Midbrain (tissue), 1 donor: ENCODE results near the gene THAP11.
A peak's percentile ranks its signal among the peaks of the same experiment; 100 is the strongest.

Experiments
- DNase-seq: peaks from one replicate; lab custom pipeline; 2025; lab: John Stamatoyannopoulos, UW

Gene THAP11

DNA sequence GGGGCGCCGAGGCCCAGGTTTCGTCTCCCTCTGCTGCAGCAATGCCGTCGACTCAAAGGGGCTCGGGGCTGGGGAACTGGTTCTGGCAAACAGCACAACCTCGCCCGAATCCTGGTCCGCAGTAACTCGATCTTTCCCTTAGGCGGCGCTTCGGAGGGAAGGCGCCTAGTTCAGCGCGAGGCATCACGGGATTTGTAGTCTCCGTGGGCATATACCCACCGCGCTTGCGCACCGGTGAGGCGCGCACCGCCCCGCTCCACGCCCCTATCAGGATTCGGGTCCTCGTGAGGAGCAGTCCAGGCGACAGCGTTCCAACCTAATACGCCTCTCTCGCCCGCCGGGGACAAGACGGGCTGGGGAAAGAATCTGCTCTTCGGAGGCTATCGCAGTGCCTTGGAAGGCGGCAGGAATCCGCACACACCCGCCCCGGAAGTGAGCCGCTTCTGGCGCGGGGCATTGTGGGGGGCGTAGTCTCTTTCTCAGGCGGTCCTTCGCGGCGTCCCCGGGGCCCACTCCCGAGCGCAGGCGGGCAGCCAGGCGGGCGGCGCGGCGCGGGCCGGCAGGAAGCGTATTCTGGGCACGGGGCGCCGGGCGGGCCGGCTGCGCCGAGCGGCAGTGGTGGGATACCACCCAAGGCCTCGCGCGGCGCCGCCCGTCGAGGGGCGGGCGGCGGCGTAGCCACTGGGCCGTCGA is at the start of gene THAP11:
TSS of gene THAP11 (plus strand) at position 505 of the 693 bp plus-strand sequence. CDS start 235 bp downstream, outside the sequence.
- peak; percentile 94 for DNase-seq

GRCh38 chr16:67796099-67796718 is 45.9 kb upstream of the THAP11 start:
- no peak for DNase-seq

GRCh38 chr16:67800338-67800926 is 41.7 kb upstream of the THAP11 start:
- no peak for DNase-seq

DNA sequence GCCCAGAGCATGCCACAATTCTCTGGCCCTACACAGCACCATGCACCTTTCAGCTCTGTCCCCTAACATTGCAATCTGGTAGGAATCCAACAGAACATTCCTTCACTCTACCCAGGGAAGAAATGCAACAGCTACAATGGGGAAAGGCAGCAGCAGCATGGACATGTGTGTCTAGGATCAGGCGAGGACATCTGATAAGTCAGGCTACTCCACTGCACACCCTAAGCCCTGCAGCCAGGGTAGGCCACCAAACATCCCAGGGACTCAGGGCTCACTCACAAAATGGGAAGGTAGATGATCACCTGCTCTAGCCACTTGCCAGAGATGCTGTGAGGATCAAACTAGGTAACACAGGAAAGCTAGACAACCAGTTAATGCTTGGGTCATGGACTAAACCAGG is 40.9 kb upstream of the THAP11 start:
- DNase-seq = no peak

- no peak for DNase-seq
These were observed 40.2 kb upstream of the THAP11 start for GRCh38 chr16:67801883-67802282.

DNA sequence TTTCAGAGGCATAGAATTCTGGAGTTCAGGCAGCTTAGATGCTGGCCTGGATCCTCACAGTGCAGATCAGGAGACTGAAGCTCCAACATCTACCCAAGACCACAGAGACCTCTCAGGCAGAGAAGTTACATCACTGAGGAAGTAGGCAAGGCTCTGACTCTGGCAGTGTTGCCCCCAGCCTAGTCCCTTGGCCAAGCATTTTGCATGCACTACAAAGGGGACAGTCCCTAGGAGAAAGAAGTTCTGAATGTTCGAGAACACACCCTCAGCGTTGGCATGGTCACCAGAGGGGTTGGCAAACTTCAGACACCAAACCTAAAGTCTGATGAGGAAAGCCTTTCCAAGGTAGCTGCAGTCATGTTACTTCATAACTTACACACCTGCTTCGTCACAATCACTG is 38.2 kb upstream of the THAP11 start:
- DNase-seq = no peak

DNA sequence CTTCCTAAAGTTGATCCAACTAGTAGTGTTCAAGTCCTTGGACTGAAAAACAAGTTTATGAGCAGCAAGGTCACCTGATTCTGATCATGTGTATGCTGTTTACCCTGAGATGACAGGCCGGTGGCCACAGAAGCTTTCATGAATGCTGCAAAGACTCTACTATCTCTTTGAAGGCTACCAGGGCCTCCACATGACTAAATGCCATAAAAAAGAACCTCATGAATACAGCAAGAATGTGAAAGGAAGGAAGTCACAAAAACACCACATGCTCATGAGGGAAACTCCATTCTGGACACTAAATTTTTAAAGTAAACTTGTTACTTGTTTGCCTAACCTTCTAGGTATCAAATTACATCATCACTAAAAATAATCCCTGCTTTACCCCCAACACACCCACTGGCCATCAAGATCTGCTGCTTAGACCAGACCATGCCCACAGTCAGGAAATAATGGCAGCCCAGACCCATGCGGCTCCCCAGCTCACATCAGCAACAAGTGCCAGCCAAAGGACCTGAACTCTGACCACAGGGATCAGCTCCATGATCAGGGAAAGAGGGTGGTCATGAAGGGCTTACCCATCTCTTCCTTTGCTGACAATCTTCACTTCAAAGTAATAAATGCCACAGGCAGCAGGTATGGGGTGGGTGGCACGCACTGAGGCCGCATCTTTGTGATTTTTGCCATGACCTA is 37.1 kb upstream of the THAP11 start:
- DNase-seq = no peak

DNA sequence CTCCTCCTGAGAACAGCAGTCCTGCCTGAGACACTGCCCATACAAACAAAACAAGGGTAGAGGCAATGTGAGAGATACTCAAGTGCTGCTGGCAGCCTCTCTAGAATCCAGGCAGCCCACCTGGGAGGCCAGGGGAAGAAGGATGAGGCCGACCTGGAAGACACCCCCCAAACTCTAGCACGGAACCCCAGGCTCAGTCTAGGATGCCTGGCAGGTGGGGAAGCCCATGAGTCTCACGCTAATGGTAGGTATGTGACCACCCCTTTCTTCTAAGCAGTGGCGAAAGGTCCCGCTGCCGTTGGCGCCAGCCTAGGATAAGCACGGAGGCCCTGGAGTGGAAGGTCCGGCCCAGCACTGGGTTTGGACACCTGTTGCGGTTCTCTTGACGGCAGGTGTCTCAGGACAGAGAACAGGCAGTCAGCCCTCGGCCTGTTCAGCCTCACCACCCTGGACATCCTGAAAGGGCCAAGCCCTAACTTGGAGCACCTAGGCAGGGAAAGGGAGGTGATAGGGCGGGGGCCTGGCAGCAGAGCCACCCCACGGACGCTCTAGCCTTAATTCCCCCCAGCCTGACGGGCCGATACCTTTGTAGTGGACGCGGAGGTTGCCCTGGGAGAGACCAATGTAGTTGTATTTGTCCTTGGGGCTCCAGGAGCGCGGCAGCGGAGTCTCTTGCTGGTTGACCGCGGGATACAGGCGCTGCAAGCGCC is 36.2 kb upstream of the THAP11 start:
- no peak for DNase-seq

DNA sequence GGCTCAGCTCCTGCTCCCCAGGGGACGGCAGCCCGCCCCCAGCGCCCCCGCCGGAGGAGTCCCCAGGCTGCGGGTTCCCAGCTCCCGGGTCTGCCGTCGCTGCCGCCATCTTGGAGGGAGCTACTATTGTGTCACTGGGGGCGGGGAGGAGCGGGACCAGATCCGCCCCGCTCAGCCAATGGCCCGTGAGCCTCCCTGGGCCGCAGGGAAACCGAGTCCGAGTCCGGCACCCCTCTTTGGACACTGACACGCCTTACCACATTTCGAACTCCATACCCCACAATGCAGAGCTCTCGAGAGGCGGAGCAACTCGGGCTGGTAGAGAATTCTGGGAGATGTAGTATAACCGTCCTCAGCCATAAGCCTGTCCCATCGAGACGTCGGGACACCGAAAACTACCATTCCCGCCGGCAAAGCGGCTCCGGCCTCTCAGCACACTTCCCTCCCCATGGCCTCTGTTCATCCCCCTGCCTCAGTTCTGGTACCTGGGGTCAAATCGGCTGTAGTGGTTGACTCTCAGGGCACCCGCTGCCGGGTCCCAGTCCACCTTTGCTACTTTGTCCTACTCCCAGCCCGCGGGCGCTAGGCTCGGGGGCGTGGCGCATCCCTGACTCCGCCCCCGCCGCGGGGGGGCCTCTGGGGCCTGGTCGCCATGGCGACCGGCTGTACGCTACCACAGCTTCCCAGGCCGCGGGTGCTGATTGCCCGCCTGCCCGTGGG is 35.5 kb upstream of the THAP11 start, which contains the start of the genes RANBP10 and TSNAXIP1:
TSS of gene RANBP10 (minus strand) at position 133 of the 720 bp plus-strand sequence. CDS start at position 109, 24 bp downstream.
TSS of gene TSNAXIP1 (plus strand) at position 462 of the 720 bp plus-strand sequence. CDS start 261 bp downstream, outside the sequence.
- DNase-seq = peak; percentile 98

DNA sequence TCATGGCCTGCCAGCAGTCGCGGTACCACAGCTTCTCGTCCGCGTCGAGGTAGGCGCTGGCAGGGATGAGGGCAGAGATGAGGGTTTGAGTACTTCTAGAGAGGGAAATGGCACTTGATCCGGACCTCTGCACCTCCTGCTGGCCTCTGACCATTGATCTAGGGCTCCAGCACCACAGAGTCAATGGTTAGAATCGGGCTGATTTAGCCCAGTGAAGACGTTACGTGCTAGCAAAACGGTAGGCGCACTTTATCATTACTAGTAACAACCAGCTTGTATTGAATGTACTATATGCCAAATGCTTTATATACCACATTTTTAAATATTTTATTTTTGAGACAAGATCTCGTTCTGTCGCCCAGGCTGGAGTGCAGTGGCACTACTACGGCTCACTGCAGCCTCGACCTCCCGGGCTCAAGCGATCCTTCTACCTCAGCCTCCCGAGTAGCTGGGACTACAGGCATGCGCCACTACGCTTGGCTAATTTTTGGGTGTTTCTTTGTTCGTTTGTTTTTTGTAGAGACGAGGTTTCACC is 34.9 kb upstream of the THAP11 start:
- DNase-seq = no peak

DNA sequence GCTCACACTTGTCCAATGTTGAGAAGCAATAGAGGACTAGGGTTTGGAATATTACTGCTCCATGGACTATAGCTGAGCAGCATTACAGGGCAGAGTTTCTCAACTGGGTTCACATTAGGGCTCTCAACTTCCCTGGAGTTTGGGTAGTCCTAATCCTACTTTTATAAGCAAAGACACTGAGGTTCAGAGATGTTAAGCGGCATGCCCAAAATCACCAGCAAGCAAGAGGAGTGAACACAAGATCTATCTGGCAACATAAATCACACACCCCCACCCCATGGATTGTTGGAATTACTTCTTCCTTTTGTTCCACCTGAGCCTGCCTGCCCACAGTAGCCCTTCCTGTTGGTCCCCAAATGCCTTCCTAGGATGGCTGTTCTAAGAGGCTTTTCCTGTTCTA is 30.2 kb upstream of the THAP11 start:
- no peak for DNase-seq

GRCh38 chr16:67814567-67814966 is 27.6 kb upstream of the THAP11 start:
- DNase-seq = no peak

DNA sequence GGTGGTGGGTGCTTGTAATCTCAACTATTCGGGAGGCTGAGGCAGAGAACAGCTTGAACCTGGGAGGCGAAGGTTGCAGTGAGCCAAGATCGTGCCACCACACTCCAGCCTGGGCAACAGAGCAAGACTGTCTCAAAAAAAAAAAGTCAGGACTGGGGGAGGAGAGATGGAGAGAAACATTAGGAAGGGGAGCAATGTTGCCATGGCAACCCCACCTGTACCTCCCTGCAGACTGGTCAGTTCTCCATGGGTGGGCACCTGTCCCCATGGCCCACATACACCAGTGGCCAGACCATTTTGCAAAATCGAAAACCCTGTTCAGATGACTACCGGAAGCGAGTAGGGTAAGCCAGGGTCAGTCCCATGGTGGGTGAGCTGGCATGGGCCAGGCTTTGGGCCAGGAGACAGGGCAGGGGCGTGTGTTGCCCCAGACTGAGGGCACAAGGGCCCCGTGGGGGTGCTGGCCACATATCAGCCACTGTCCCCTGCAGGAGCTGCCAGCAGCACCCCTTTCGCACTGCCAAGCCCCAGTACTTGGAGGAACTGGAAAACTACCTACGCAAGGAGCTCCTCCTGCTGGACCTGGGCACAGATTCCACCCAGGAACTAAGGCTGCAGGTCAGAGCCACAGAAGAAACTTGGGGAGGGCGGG is 21.4 kb upstream of the THAP11 start:
- no peak for DNase-seq

- DNase-seq = no peak
These were observed 19.6 kb upstream of the THAP11 start for GRCh38 chr16:67822511-67822910.

GRCh38 chr16:67825119-67825518 is 17.0 kb upstream of the THAP11 start:
- no peak for DNase-seq

GRCh38 chr16:67825906-67826305 is 16.2 kb upstream of the THAP11 start:
- DNase-seq = no peak

DNA sequence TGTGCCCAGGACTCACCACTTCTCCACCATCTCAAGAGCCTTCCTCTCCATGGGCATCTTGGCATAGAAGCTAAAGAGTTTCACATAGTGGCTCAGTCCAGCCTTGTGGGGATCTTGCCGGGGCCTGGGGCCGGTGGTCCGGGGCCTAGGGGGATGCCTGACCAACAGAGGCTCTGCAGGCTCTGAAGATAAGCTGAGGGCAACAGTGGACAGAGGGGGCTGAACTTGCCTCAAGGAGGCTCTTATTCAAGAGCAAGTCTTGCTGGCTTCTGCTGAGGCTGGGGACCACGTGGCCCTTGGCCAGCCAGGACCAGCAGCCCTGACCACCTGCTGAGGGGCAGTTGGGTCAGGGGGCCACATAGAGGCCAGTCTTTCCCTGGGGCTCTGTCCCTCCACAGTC is 13.5 kb upstream of the THAP11 start:
- DNase-seq = no peak

DNA sequence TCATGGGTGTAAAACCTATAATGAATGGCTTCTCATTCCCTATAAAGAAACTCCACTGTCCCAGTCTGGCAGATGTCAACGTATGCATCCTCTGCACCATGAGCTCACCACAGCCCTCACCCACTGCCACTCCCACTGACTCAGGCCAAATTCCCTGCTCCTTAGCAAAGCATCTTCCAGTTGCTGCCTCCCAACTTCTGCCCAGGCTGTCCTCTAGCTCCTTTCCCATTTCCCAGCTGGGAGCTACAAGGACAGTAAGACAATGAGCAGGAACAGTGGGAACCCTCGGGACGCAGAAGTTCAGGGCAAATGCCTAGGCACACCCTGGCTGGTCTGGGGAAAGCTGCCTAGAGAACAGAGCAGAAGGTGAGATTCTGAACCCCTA is 9.1 kb upstream of the THAP11 start:
- no peak for DNase-seq

DNA sequence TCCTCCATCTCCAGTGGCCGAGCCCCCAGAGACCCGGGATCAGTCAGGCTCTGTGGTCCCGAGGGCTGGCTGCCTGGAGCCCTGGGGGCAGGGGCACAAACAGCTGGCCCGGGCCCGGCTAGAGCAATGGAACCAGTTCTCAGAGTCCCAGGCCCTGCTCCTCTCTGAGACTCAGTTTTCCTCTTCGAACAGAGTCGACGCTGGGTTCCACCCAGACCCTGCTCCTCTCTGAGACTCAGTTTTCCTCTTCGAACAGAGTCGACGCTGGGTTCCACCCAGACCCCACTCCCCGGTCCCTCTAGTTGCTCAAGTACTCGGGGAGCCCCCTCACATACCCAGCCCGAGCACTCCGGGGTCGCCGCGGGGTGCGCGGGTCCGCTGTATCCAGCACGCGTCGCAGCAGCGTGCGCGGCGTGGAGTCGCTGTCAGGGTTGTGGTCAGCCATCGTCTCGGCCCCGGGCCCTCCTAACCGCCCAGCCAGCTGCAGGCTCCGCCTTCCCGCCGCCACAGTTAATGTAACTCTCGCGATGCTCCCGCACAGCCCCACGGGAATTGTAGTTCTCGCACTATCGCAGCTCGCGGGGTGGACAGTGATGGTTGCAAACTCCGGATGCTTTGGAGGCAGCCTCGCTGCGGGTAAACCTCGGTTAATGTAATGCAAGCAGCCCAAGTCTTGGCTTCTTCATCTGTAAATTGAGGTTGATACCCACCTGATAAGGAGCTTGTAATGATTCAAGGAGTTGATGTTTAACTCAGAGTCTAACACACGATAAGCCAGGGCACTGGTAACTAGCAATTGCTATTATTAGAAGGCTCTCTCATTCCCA is 8.5 kb upstream of the THAP11 start:
- peak; percentile 93 for DNase-seq

- no peak for DNase-seq
These were observed 7.9 kb upstream of the THAP11 start for GRCh38 chr16:67834242-67834614.
